Neural cell (in vitro differentiated cells): ENCODE measurements around the gene GALR2. TPM values are rescaled to one million over a fixed set of nuclear protein-coding genes. Genes with fewer than 3 reads are reported as not detected.
"Not testable (repeated sequence)": the region's sequence is repeated elsewhere in the genome, so short reads cannot be mapped to it uniquely, and the experiment has no call there.

Experiments used
- H2AFZ ChIP-seq: fragments of 200-600, 300-800 bp; sonication (generic), shearing (Covaris generic); 2 replicates; pipeline ENCODE4 v1.6.0; 2014; ENCODE audit warnings: low read depth, mild to moderate bottlenecking, antibody characterized with exemption, low read length, moderate library complexity
- H3F3A ChIP-seq: fragments of 200-600 bp; shearing (Covaris generic); 2 replicates; pipeline ENCODE4 v1.6.1; 2016; ENCODE audit warnings: mild to moderate bottlenecking, moderate library complexity, mixed read lengths, antibody characterized with exemption, low read length; ENCODE audit not compliant: insufficient read depth, poor library complexity, severe bottlenecking
- H3K27ac ChIP-seq: fragments of 200-600, 300-800 bp; sonication (generic), shearing (Covaris generic); 2 replicates; pipeline ENCODE4 v1.5.1; 2014; ENCODE audit warnings: mild to moderate bottlenecking, low read length, moderate library complexity
- H3K27me3 ChIP-seq: fragments of 300-800, 200-600 bp; sonication (generic), shearing (Covaris generic); 2 replicates; pipeline ENCODE4 v1.6.0; 2014; ENCODE audit warnings: mild to moderate bottlenecking, low read depth, low read length, moderate library complexity; ENCODE audit not compliant: insufficient read depth
- H3K36me3 ChIP-seq: fragments of 300-800, 200-600 bp; sonication (generic), shearing (Covaris generic); 2 replicates; pipeline ENCODE4 v1.5.1; 2014; ENCODE audit warnings: mild to moderate bottlenecking, antibody characterized with exemption, low read length, moderate library complexity; ENCODE audit not compliant: insufficient read depth
- H3K4me2 ChIP-seq: fragments of 300-800, 200-600 bp; sonication (generic), shearing (Covaris generic); 2 replicates; pipeline ENCODE4 v1.6.0; 2014; ENCODE audit warnings: mild to moderate bottlenecking, low read length
- H3K4me3 ChIP-seq: fragments of 300-800, 200-600 bp; sonication (generic), shearing (Covaris generic); 2 replicates; pipeline ENCODE4 v1.5.1; 2014; ENCODE audit warnings: mild to moderate bottlenecking, low read length, moderate library complexity
- H3K79me2 ChIP-seq: fragments of 200-600 bp; shearing (Covaris generic); replicated peaks from 2 replicates; pipeline ENCODE4 v1.6.0; 2014; ENCODE audit warnings: mild to moderate bottlenecking, low read length, moderate library complexity; ENCODE audit not compliant: insufficient read depth
- H3K9ac ChIP-seq: fragments of 300-800, 200-600 bp; sonication (generic), shearing (Covaris generic); 2 replicates; pipeline ENCODE4 v1.6.1; 2016; ENCODE audit warnings: mild to moderate bottlenecking, low read length, mixed read lengths
- H3K9me2 ChIP-seq: fragments of 200-600 bp; shearing (Covaris generic); 2 replicates; pipeline ENCODE4 v1.6.1; 2016; ENCODE audit warnings: mild to moderate bottlenecking, low read length, mixed read lengths; ENCODE audit not compliant: insufficient read depth
- H3K9me3 ChIP-seq: fragments of 200-600, 300-800 bp; sonication (generic), shearing (Covaris generic); 2 replicates; pipeline ENCODE4 v1.6.1; 2016; ENCODE audit warnings: mild to moderate bottlenecking, mixed run types, low read length, moderate library complexity, mixed read lengths
- H4K20me1 ChIP-seq: fragments of 200-600 bp; shearing (Covaris generic); 2 replicates; pipeline ENCODE4 v1.6.1; 2016; ENCODE audit warnings: mild to moderate bottlenecking, mixed run types; ENCODE audit not compliant: insufficient read depth
- EP300 ChIP-seq: fragments of 450-650 bp; conservative IDR thresholded peaks from 2 replicates; pipeline ENCODE4 v1.6.1; 2014; ENCODE audit warnings: antibody characterized with exemption, mild to moderate bottlenecking, moderate library complexity; ENCODE audit not compliant: poor library complexity, severe bottlenecking
- EZH2 ChIP-seq: fragments of 200-600, 300-800 bp; shearing (Covaris generic), sonication (generic); IDR thresholded peaks from 2 replicates; pipeline ENCODE4 v1.6.1; 2014; ENCODE audit warnings: antibody characterized with exemption, low read length, borderline replicate concordance, mild to moderate bottlenecking; ENCODE audit not compliant: insufficient read depth, poor library complexity, severe bottlenecking
- MXI1 ChIP-seq: fragments of 450-650 bp; conservative IDR thresholded peaks from 2 replicates; pipeline ENCODE4 v1.6.1; 2014; ENCODE audit warnings: antibody characterized with exemption, mild to moderate bottlenecking; ENCODE audit not compliant: poor library complexity, severe bottlenecking
- POLR2AphosphoS5 ChIP-seq: IDR thresholded peaks from 2 replicates; pipeline ENCODE4 v1.6.1; 2012
- RAD21 ChIP-seq: fragments of 450-650 bp; conservative IDR thresholded peaks from 2 replicates; pipeline ENCODE4 v1.6.1; 2014; ENCODE audit warnings: antibody characterized with exemption, mild to moderate bottlenecking, moderate library complexity
- SMC3 ChIP-seq: fragments of 450-650 bp; conservative IDR thresholded peaks from 2 replicates; pipeline ENCODE4 v1.6.1; 2014; ENCODE audit warnings: antibody characterized with exemption, mild to moderate bottlenecking, moderate library complexity; ENCODE audit not compliant: poor library complexity
- TAF1 ChIP-seq: IDR thresholded peaks from 2 replicates; pipeline ENCODE4 v1.6.1; 2012; ENCODE audit warnings: low read depth
- polyA plus RNA-seq: library from polyadenylated mRNA; depleted of rRNA; stranded (reverse); fragments of >200 nt; gene quantifications from 2 replicates; pipeline ENCODE4 v1.2.3, GENCODE V29; 2014
- TF ChIP-seq, protein P1 (sequence below): IDR thresholded peaks from 2 replicates; pipeline ENCODE4 v1.6.1; 2012; ENCODE audit warnings: borderline replicate concordance
- TF ChIP-seq, protein P2 (sequence below): fragments of 450-650 bp; IDR thresholded peaks from 2 replicates; pipeline ENCODE4 v1.5.1; 2014; ENCODE audit warnings: antibody characterized with exemption, mild to moderate bottlenecking, moderate library complexity; ENCODE audit not compliant: poor library complexity, severe bottlenecking

The GALR2 gene
- polyA plus RNA-seq, 1 donor from 2014 or later = not detected

DNA sequence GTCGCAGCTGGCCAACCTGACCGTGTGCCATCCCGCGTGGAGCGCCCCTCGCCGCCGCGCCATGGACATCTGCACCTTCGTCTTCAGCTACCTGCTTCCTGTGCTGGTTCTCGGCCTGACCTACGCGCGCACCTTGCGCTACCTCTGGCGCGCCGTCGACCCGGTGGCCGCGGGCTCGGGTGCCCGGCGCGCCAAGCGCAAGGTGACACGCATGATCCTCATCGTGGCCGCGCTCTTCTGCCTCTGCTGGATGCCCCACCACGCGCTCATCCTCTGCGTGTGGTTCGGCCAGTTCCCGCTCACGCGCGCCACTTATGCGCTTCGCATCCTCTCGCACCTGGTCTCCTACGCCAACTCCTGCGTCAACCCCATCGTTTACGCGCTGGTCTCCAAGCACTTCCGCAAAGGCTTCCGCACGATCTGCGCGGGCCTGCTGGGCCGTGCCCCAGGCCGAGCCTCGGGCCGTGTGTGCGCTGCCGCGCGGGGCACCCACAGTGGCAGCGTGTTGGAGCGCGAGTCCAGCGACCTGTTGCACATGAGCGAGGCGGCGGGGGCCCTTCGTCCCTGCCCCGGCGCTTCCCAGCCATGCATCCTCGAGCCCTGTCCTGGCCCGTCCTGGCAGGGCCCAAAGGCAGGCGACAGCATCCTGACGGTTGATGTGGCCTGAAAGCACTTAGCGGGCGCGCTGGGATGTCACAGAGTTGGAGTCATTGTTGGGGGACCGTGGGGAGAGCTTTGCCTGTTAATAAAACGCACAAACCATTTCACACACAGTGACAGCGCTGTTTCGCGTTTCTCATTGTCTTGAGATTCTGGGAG, 2.4 kb downstream of the GALR2 start:
- no peak overlapping the region for H3K27ac ChIP-seq
- no peaks in the 10 kb centered on the region for H3F3A ChIP-seq
- H3K9me2 ChIP-seq = no peaks in the 10 kb centered on the region
- H3K79me2 ChIP-seq = peaks cover 10% of the 10 kb centered on the region
- H3K4me3 ChIP-seq = peak overlapping the region; percentile 62
- TF ChIP-seq POLR2AphosphoS5 (peak; percentile 27), EP300 (no peak), RAD21 (no peak), MXI1 (peak; percentile 15), SMC3 (no peak), EZH2 (peak; percentile 27), TAF1 (no peak)
- TF ChIP-seq, protein P1, sequence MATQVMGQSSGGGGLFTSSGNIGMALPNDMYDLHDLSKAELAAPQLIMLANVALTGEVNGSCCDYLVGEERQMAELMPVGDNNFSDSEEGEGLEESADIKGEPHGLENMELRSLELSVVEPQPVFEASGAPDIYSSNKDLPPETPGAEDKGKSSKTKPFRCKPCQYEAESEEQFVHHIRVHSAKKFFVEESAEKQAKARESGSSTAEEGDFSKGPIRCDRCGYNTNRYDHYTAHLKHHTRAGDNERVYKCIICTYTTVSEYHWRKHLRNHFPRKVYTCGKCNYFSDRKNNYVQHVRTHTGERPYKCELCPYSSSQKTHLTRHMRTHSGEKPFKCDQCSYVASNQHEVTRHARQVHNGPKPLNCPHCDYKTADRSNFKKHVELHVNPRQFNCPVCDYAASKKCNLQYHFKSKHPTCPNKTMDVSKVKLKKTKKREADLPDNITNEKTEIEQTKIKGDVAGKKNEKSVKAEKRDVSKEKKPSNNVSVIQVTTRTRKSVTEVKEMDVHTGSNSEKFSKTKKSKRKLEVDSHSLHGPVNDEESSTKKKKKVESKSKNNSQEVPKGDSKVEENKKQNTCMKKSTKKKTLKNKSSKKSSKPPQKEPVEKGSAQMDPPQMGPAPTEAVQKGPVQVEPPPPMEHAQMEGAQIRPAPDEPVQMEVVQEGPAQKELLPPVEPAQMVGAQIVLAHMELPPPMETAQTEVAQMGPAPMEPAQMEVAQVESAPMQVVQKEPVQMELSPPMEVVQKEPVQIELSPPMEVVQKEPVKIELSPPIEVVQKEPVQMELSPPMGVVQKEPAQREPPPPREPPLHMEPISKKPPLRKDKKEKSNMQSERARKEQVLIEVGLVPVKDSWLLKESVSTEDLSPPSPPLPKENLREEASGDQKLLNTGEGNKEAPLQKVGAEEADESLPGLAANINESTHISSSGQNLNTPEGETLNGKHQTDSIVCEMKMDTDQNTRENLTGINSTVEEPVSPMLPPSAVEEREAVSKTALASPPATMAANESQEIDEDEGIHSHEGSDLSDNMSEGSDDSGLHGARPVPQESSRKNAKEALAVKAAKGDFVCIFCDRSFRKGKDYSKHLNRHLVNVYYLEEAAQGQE = no peak
- TF ChIP-seq, protein P2, sequence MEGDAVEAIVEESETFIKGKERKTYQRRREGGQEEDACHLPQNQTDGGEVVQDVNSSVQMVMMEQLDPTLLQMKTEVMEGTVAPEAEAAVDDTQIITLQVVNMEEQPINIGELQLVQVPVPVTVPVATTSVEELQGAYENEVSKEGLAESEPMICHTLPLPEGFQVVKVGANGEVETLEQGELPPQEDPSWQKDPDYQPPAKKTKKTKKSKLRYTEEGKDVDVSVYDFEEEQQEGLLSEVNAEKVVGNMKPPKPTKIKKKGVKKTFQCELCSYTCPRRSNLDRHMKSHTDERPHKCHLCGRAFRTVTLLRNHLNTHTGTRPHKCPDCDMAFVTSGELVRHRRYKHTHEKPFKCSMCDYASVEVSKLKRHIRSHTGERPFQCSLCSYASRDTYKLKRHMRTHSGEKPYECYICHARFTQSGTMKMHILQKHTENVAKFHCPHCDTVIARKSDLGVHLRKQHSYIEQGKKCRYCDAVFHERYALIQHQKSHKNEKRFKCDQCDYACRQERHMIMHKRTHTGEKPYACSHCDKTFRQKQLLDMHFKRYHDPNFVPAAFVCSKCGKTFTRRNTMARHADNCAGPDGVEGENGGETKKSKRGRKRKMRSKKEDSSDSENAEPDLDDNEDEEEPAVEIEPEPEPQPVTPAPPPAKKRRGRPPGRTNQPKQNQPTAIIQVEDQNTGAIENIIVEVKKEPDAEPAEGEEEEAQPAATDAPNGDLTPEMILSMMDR = no peak
- H3K9me3 ChIP-seq = no peaks in the 10 kb centered on the region
- H3K27me3 ChIP-seq = peaks cover 62% of the 10 kb centered on the region
- no peak overlapping the region for H3K9ac ChIP-seq
- no peak overlapping the region for H2AFZ ChIP-seq
- H4K20me1 ChIP-seq = no peaks in the 10 kb centered on the region
- no peak overlapping the region for H3K4me2 ChIP-seq
- no peaks in the 10 kb centered on the region for H3K36me3 ChIP-seq

DNA sequence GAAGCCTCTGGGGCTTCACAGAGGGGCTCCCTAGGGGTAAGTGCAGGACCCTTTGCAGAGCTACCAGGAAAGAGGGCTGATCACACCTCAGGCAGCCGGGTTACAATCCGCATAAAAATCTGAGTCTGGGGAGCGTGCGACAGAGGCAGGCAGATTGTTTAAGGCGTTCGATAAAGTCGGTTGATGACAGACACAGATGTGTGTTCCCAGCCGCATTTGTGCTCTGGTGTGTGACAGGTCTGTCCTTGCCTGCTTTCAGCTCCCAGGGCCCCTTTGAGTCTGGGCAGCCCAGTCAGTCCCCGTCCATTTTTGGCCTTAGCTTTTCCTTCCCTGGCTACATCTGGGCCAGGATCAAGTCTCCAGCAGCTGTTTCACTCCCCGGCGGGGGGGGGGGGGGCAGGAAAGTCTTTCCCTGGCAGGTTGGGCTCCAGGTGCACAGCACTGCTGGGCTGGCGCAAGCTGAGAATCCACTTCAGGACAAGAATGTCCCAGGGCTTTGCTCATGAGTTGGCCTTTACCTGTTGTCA, 3.1 kb downstream of the GALR2 start:
- Histone ChIP-seq H3K79me2 (peaks cover 3% of the 10 kb centered on the region), H3K4me3 (peak overlapping the region; percentile 62), H3K4me2 (no peak overlapping the region), H4K20me1 (no peaks in the 10 kb centered on the region), H3K9me2 (no peaks in the 10 kb centered on the region), H3K27ac (no peak overlapping the region), H3K27me3 (peaks cover 62% of the 10 kb centered on the region), H3K36me3 (no peaks in the 10 kb centered on the region), H2AFZ (no peak overlapping the region), H3F3A (no peaks in the 10 kb centered on the region), H3K9me3 (no peaks in the 10 kb centered on the region), H3K9ac (no peak overlapping the region)
- TF ChIP-seq, protein P1 = no peak
- TF ChIP-seq MXI1 (no peak), RAD21 (no peak), SMC3 (no peak), EZH2 (no peak), POLR2AphosphoS5 (no peak), TAF1 (no peak), EP300 (no peak)
- TF ChIP-seq, protein P2 = no peak

DNA sequence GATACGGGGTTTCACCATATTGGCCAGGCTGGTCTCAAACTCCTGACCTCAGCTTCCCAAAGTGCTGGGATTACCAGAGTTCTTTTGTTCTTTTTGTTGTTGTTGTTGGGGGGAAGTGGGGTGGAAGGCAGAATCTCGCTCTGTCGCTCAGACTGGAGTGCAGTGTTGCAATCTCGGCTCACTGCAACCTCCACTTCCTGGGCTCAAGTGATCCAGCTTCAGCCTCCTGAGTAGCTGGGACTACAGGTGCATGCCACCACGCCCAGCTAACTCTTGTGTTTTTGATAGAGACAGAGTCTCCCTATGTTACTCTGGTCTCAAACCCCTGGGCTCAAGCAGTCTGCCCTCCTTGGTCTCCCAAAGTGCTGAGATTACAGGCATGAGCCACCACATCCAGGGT, 3.8 kb downstream of the GALR2 start:
- not testable (repeated sequence) for H3K36me3 ChIP-seq, H3K79me2 ChIP-seq, H2AFZ ChIP-seq, H3F3A ChIP-seq, H3K9me2 ChIP-seq, H4K20me1 ChIP-seq, H3K9me3 ChIP-seq, H3K27ac ChIP-seq, H3K9ac ChIP-seq, H3K4me3 ChIP-seq, H3K4me2 ChIP-seq
- peaks cover 61% of the 10 kb centered on the region for H3K27me3 ChIP-seq
